Measurements from ENCODE around the gene ASCL5. TPM values are rescaled to one million over a fixed set of nuclear protein-coding genes. Genes with fewer than 3 reads are reported as not detected.

The ASCL5 gene
- total RNA-seq, 1 experiment from 2014 or later: not detected

DNA sequence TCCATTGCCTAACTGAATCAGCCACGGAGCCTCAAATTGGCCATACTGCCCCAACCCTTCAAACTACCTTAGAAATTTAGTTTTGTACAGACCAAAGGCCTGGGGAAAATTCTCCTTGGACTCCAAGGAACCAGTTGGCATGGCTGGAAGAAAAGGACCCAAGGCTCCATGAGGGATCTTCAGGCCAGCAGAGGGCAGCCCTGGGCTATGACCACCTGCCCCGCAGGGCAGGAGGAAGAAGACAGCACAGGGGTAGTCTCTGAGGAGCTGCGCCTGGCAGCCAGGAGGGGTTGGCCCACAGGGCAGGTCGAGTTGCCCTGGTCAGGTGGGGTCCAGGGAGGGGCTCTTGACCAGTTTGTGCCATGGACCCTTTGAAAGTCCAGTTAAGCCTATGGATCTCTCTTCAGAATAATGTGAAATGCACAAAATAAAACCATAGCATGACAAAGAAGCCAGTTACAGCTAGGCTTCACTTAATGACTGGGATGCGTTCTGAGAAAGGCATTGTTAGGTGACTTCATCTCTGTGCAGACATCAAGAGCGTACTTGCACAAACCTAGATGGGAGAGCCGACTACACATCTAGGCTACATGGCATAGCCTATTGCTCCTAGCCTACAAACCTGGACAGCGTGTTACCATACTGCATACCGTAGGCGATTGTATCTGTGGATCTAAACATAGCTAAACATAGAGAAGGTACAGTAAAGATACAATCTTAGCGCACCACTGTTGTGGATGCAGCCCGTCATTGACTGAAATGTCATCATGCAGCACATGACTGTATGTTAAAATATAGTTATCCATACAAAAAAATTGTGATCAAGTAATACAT is 40.9 kb downstream of the ASCL5 start:
- DNase-seq (ENCODE audit: low spot score): peak; percentile 28

GRCh38 chr1:201084295-201084694 is 42.7 kb downstream of the ASCL5 start:
- no peak for DNase-seq (ENCODE audit: low spot score)

GRCh38 chr1:201083741-201084140 is 43.2 kb downstream of the ASCL5 start:
- no peak for DNase-seq (ENCODE audit: low spot score)

GRCh38 chr1:201080135-201080534 is 46.8 kb downstream of the ASCL5 start:
- DNase-seq (ENCODE audit: low spot score): no peak

GRCh38 chr1:201077736-201078135 is 49.2 kb downstream of the ASCL5 start:
- DNase-seq (ENCODE audit: low spot score): no peak

GRCh38 chr1:201077116-201077515 is 49.9 kb downstream of the ASCL5 start:
- no peak for DNase-seq (ENCODE audit: low spot score)

GRCh38 chr1:201076092-201076491 is 50.9 kb downstream of the ASCL5 start:
- no peak for DNase-seq (ENCODE audit: low spot score)

GRCh38 chr1:201074018-201074417 is 53.0 kb downstream of the ASCL5 start:
- no peak for DNase-seq (ENCODE audit: low spot score)

DNA sequence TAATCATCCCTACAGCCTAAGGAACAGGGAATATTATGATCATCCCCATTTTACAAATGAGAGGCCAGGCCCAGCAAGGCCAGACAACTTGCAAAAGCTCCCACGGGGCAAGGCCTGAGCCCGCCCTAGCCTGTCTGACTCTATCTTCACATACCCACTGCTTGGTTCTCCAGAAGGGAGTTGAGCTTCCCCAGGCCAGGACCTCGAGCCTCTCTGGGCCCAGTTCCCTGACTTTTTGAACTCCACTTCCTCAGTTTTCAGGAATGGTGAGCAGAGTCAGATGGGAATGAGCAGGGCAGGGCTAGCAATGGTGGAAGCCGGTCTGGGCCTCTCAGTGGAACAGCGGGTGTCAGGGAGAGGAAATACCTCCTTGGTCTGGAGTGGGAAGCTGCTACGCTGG is 54.1 kb downstream of the ASCL5 start:
- DNase-seq (ENCODE audit: low spot score): no peak

- DNase-seq (ENCODE audit: low spot score): no peak
These were observed 54.8 kb downstream of the ASCL5 start for GRCh38 chr1:201072149-201072548.

- no peak for DNase-seq (ENCODE audit: low spot score)
These were observed 57.3 kb downstream of the ASCL5 start for GRCh38 chr1:201069636-201070035.

DNA sequence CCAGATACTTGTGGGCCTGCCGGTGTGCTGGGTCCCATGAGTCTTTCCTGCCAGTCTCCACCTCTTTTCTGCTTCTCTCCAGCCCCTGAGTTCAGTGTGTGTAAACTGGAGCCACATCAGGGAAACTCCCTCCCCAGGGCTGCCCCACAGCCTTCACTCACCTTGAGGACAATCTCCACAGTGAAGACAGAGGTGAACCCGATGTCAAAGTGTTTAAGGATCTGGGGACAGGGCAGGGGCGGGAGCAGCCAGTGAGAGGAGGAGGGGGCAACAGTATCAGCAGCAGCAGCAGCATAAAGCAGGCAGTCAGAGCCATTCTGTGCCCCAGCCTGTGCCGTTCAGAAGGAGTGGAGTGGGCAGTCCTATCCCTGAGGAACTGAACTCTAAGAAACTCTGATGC is 58.0 kb downstream of the ASCL5 start:
- DNase-seq (ENCODE audit: low spot score): no peak

- no peak for DNase-seq (ENCODE audit: low spot score)
These were observed 60.0 kb downstream of the ASCL5 start for GRCh38 chr1:201066986-201067385.

- DNase-seq (ENCODE audit: low spot score): no peak
These were observed 61.3 kb downstream of the ASCL5 start for GRCh38 chr1:201065686-201066085.

- DNase-seq (ENCODE audit: low spot score): no peak
These were observed 62.2 kb downstream of the ASCL5 start for GRCh38 chr1:201064806-201065205.

Other genes starting within 250 kb of the ASCL5 start
- 0.55 and 1.1 TPM in 2 replicates for gene INAVA, start 232.3 kb downstream of the ASCL5 start, total RNA-seq (2014; rRNA removed; shearing (Covaris generic))
- gene KIF21B, start 103.5 kb downstream of the ASCL5 start, total RNA-seq (2014; rRNA removed; shearing (Covaris generic)): 2.1 and 2.4 TPM in 2 replicates
- not detected in 2 replicates for gene CACNA1S, start 14.8 kb downstream of the ASCL5 start, total RNA-seq (2014; rRNA removed; shearing (Covaris generic))
- gene TMEM9, start 27.3 kb upstream of the ASCL5 start, total RNA-seq (2014; rRNA removed; shearing (Covaris generic)): 81.6 and 97.5 TPM in 2 replicates
- gene IGFN1, start 63.6 kb upstream of the ASCL5 start, total RNA-seq (2014; rRNA removed; shearing (Covaris generic)): 0.14 TPM in 1 of 2 replicates, not detected in the other
- not detected in 2 replicates for gene PKP1, start 156.3 kb upstream of the ASCL5 start, total RNA-seq (2014; rRNA removed; shearing (Covaris generic))

All from H4 (cell line).